HG02678 (cell line): ENCODE results near the gene ARHGAP4.

ENCODE experiments used
- ATAC-seq: cut with Tn5 transposase; IDR thresholded peaks from one replicate; pipeline ENCODE4 v1.9.1; 2021; ENCODE audit warnings: mild to moderate bottlenecking, moderate library complexity; ENCODE audit not compliant: unreplicated experiment

Gene ARHGAP4

GRCh38 chrX:153908219-153908860, 17.7 kb downstream of the ARHGAP4 start:
- no peak for ATAC-seq

GRCh38 chrX:153907456-153907855, 18.6 kb downstream of the ARHGAP4 start:
- ATAC-seq: no peak

- no peak for ATAC-seq
These were observed 19.7 kb downstream of the ARHGAP4 start for GRCh38 chrX:153906126-153906917.

- no peak for ATAC-seq
These were observed 20.5 kb downstream of the ARHGAP4 start for GRCh38 chrX:153905481-153906095.

- ATAC-seq: no peak
These were observed 21.8 kb downstream of the ARHGAP4 start, which contains the start of gene AVPR2 for GRCh38 chrX:153903991-153904957. AVPR2 (plus strand) TSS chrX:153904673; CDS start chrX:153905146, 473 bp downstream.

- no peak for ATAC-seq
These were observed 22.7 kb downstream of the ARHGAP4 start for GRCh38 chrX:153903238-153903980.

- ATAC-seq: no peak
These were observed 23.7 kb downstream of the ARHGAP4 start for GRCh38 chrX:153902385-153902784.

GRCh38 chrX:153901753-153902140, 24.3 kb downstream of the ARHGAP4 start:
- ATAC-seq: no peak

GRCh38 chrX:153900831-153901752, 25.0 kb downstream of the ARHGAP4 start:
- peak; percentile 71 for ATAC-seq

- no peak for ATAC-seq
These were observed 28.2 kb downstream of the ARHGAP4 start for GRCh38 chrX:153897899-153898298.

- ATAC-seq: no peak
These were observed 36.9 kb downstream of the ARHGAP4 start for GRCh38 chrX:153889123-153889522.

- no peak for ATAC-seq
These were observed 37.7 kb downstream of the ARHGAP4 start for GRCh38 chrX:153888344-153888743.

GRCh38 chrX:153887385-153887784, 38.7 kb downstream of the ARHGAP4 start:
- no peak for ATAC-seq

- ATAC-seq: no peak
These were observed 39.1 kb downstream of the ARHGAP4 start for GRCh38 chrX:153886915-153887314.

- no peak for ATAC-seq
These were observed 39.8 kb downstream of the ARHGAP4 start, which contains the start of gene L1CAM for GRCh38 chrX:153885968-153886903. L1CAM (minus strand) TSS chrX:153886173; CDS start chrX:153875836, 10,337 bp downstream.

- no peak for ATAC-seq
These were observed 40.8 kb downstream of the ARHGAP4 start for GRCh38 chrX:153885208-153885787.

GRCh38 chrX:153884590-153884989, 41.5 kb downstream of the ARHGAP4 start:
- ATAC-seq: no peak
